D341Med (cell line): ENCODE measurements around the gene DDX10.

Experiments
- DNase-seq: peaks from one replicate; pipeline ENCODE4 v3.0.0; 2012; ENCODE audit warnings: low spot score

The DDX10 gene

DNA sequence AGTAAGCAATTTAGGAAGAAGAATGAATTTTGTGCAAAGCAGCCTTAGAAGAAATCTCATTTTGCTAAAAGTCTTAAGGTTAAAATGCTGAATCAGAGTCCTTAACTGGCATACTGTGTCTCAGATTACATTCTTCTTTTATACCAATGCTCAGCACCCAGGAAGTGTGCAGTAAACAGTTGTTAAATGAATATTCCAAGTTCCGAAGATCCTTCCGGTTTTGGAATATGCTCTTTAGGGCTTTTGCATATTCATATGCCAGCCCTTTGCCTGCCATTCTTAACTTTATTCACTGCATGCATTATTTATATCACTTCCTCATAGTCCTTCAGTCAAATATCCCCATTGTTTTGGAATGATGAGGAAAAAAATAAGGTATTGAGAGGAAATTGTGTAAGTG is 242.0 kb downstream of the DDX10 start:
- DNase-seq: no peak

DNA sequence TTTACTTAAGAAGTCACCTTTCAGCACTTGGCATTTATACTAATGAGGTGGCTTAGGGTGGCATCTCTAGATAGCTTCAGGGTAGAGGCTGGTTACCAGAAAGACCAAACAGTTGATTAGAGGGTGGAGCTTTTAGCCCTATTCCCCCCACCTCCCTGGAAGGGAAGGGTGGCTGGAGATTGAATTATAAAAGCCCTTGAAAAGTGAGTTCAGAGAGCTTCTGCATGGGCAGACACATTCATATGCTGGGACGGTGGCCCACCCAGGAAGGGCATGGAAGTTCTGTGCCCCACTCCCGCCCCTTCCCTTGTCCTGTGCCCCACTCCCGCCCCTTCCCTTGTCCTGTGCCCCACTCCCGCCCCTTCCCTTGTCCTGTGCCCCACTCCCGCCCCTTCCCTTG is 244.2 kb downstream of the DDX10 start:
- no peak for DNase-seq

GRCh38 chr11:108909921-108910320 is 245.1 kb downstream of the DDX10 start:
- no peak for DNase-seq

DNA sequence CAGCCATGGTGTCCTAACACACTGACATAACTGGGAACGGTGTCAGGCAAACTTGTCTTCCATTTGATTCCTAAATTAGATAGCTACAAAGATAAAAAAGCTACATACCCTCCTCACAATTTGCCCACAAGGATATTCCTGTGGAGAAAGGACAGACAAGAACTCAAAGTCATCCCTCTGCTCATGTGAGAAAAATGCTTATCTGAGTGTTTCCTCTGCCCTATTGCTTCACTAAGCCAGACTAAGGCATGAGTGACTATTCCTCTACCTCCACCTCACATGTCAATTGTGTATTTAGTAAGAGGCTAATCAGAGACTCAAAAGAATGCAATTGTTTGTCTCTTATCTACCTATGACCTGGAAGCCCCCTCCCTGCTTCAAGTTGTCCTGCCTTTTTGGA is 247.7 kb downstream of the DDX10 start:
- DNase-seq: no peak

GRCh38 chr11:108913204-108913603 is 248.3 kb downstream of the DDX10 start:
- no peak for DNase-seq

- DNase-seq: peak; percentile 59
Observed at GRCh38 chr11:108914211-108914610, 249.3 kb downstream of the DDX10 start.

- no peak for DNase-seq
Observed at GRCh38 chr11:108914981-108915380, 250.1 kb downstream of the DDX10 start.

DNA sequence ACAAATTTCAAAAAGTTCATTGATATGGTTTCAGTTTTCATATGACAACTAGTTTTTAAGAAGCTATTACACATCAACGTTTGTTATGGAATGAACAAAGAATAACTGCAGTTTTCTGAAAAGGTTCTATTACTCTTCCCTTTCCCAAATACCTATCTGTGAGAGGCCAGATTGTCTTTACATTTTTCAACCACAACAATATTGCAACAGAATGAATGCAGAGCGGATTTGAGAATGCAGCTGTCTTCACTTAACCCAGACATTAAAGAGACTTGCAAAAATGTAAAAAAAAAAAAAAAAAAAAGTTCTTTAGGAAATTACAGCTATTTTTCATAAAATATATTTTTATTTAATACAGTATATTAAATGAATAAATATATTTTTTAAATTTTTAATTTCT is 250.8 kb downstream of the DDX10 start:
- DNase-seq: no peak

DNA sequence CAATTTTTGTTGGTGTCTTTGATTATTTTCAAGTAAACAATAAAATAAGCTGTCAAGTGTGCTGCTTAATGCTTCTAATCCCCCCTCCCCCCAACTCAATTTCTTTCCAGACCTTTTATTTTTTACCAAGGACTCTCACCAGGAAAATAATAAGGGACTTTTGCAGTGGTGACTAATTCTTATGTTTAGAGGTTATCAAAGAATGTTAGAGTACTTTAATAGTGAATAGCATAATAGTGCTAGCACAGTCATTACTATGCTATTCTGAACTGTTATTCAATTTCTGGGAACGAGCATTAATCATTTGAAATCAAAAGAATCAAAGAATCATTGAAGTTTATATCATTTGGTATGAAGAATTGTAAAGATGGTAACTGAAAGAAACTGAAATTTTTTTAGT is 251.4 kb downstream of the DDX10 start:
- no peak for DNase-seq

- DNase-seq: no peak
Observed at GRCh38 chr11:108916935-108917334, 252.1 kb downstream of the DDX10 start.

DNA sequence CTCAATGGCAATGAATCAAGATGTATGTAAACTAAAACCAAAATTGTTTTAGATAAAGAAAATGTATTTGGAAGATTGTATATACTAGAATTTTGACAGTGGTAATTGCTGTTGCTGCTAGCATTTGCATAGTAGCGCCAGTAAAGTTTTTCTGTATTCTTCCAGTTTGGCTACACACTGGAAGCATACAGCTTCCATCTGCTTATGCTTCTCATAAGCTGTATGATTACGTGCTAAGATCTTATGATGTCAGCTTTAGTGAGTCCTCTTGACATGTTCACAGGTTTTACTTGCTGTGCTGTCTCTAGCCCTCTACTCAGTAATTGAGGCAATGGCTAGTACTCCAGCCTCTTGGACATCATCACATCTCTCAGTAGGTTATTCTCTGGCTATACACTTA is 256.3 kb downstream of the DDX10 start:
- DNase-seq: no peak

DNA sequence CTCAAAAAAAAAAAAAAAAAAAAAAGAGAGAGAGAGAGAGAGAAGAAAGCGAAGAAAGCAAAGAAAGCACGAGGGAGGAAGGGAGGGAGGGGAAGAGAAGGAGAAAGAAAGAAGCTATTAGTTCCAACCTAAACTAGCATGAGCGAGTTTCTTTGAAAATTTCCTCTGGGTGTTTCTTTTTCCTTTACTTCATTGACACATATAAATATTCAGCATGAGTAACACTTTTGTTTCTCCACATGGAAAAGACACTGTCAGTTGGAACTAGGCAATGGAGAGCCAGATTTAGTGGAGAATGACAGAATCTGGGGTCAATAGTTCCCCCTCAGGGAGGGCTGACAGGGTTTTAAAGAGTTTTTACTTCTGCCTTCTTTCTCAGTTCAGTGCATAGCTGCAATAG is 257.4 kb downstream of the DDX10 start:
- no peak for DNase-seq

DNA sequence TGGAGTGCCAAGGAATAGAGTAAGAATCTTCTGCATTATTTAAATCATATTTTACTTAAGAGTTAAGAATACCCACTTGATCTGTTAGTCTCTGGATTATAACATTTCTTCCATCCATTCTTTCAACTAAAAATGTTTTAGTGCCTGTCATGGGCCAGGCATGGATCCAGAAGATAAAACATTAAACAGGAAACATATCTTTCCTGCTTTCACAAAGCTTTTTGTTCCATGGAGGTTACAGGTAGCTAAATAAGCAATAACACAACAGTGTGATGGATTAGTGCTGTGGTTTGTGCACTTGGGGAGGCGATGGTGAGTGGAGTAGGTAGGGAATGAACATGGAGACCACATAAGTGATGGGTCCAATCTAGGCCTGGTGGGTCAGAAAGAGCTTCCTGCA is 258.5 kb downstream of the DDX10 start:
- no peak for DNase-seq

GRCh38 chr11:108926171-108926840 is 261.4 kb downstream of the DDX10 start:
- no peak for DNase-seq

DNA sequence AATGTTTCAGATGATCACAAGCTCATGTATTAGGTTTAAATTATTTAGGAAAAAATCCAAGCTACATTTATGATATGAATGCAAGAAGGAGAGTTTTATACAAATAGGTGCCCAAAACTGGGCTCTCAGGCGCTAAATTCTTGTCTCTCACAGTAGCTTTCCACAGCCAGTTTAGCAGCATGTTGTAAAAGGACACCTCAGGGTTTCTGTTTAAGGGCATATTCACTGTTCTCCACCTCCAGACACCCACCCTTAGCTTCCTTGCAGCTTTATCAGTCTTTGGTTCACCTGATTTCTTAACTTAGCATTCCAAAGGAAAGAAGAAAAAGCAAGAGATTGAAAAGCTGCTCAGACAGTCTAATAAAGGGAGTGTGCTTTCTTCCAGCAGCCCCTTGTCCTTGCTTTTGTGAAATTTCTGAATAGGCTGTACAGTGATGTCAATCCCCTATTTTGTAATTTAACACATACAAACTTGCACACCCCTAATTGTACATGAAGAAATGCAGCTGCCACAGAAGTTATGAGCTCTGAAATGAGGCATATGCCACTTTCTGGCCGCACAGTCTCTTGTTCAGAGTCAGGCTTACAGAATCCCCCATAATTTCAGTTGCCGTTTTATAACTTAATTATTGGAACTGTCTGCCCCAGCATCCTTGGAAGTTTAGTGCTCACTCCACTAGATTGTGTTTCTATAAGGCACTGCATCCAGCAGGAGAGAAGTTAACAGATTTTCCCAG is 262.1 kb downstream of the DDX10 start:
- no peak for DNase-seq

GRCh38 chr11:108927791-108928545 is 263.1 kb downstream of the DDX10 start:
- DNase-seq: no peak

- no peak for DNase-seq
Observed at GRCh38 chr11:108929241-108929640, 264.4 kb downstream of the DDX10 start.

DNA sequence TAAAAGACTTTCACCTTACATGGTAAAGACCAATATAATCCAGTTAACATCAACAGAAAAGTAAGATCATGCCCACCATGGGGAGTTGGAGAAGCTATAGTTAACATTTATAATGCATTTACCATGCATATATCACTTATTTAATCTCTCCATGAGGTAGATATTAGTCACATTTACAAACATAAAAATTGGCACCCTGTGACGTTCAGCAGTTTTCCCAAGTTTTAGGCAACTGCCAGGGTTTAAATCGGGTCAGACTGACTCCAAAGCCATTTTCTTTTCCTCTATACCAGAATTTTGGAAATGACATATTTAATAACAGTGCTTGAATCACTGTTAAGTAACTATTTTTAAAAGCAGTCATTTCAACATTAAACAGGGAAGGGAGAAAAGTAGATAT is 266.3 kb downstream of the DDX10 start:
- DNase-seq: no peak

GRCh38 chr11:108933630-108934029 is 268.8 kb downstream of the DDX10 start:
- no peak for DNase-seq

- DNase-seq: no peak
Observed at GRCh38 chr11:108934289-108934688, 269.4 kb downstream of the DDX10 start.

GRCh38 chr11:108934696-108935095 is 269.8 kb downstream of the DDX10 start:
- no peak for DNase-seq

DNA sequence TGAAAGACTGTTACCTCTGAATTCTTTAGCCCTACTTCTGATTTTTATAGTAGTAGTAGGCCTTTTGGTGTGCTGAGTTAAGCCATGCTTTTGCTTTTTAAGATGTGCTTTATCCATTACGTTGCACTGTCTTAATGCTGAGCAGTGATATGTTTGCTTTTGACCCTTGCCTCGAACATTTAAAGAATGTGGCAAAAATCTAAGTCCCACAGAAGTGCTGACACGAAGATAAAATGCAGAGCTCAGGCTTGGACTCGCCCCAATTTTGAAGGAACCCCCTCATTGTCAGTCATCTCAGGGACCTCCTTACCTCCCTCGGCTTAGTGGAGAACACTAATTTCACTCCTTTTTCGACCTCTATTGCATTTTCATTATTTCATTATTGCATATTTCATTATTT is 272.9 kb downstream of the DDX10 start:
- DNase-seq: no peak

- no peak for DNase-seq
Observed at GRCh38 chr11:108938604-108939003, 273.7 kb downstream of the DDX10 start.
